Glomerular endothelial cell (primary cell): ENCODE data around the gene NALCN. TPM values are rescaled to one million over a fixed set of nuclear protein-coding genes. Genes with fewer than 3 reads are reported as not detected.

Experiments used
- DNase-seq: peaks from one replicate; pipeline ENCODE4 v3.0.0-alpha.2; 2011; ENCODE audit warnings: low read depth, low spot score; ENCODE audit errors: extremely low read depth
- total RNA-seq: library from RNA; depleted of rRNA; stranded (reverse); fragments of >200 nt; gene quantifications from 2 replicates; pipeline ENCODE4 v1.2.3, GENCODE V29; 2015

NALCN gene
- total RNA-seq, 1 donor from 2014 or later: 2.5 TPM

- no peak for DNase-seq
Observed at GRCh38 chr13:101049166-101049850, 367.0 kb downstream of the NALCN start.

GRCh38 chr13:101036546-101036945 is 379.8 kb downstream of the NALCN start:
- no peak for DNase-seq

- no peak for DNase-seq
Observed at GRCh38 chr13:101035119-101035620, 381.1 kb downstream of the NALCN start.

GRCh38 chr13:101026736-101027398 is 389.4 kb downstream of the NALCN start:
- no peak for DNase-seq

GRCh38 chr13:101026328-101026727 is 390.0 kb downstream of the NALCN start:
- no peak for DNase-seq

GRCh38 chr13:101025925-101026324 is 390.4 kb downstream of the NALCN start:
- no peak for DNase-seq

- no peak for DNase-seq
Observed at GRCh38 chr13:101025519-101025918, 390.8 kb downstream of the NALCN start.

- DNase-seq: no peak
Observed at GRCh38 chr13:101019126-101019525, 397.2 kb downstream of the NALCN start.

- DNase-seq: no peak
Observed at GRCh38 chr13:101018720-101019119, 397.6 kb downstream of the NALCN start.

GRCh38 chr13:101017123-101017872 is 399.0 kb downstream of the NALCN start:
- DNase-seq: no peak

GRCh38 chr13:101016475-101016874 is 399.8 kb downstream of the NALCN start:
- no peak for DNase-seq

GRCh38 chr13:101013245-101013644 is 403.1 kb downstream of the NALCN start:
- no peak for DNase-seq

GRCh38 chr13:101010100-101010499 is 406.2 kb downstream of the NALCN start:
- DNase-seq: no peak

- no peak for DNase-seq
Observed at GRCh38 chr13:101007245-101007644, 409.1 kb downstream of the NALCN start.

Other genes with a start within 250 kb of the NALCN start
- 1.3 and 1.4 TPM in 2 replicates for gene ITGBL1, start 36.2 kb upstream of the NALCN start, total RNA-seq